HCT116 (cell line): ENCODE measurements around the gene ATN1.
"Not testable (repeated sequence)": the region's sequence is repeated elsewhere in the genome, so short reads cannot be mapped to it uniquely, and the experiment has no call there.

Source experiments
- EZH2 ChIP-seq: fragments of 200-600 bp; sonication (generic); IDR thresholded peaks from 2 replicates; pipeline ENCODE4 v1.6.1; 2017; ENCODE audit warnings: antibody characterized with exemption, mixed run types
- POLR2A ChIP-seq: IDR thresholded peaks from 2 replicates; pipeline ENCODE4 v1.7.0; 2011; ENCODE audit warnings: borderline replicate concordance; ENCODE audit not compliant: insufficient read depth, insufficient read length; ENCODE audit errors: extremely low read depth
- TCF7L2 ChIP-seq: IDR thresholded peaks from 2 replicates; pipeline ENCODE4 v1.7.0; 2011; ENCODE audit warnings: borderline replicate concordance, inconsistent platforms; ENCODE audit not compliant: insufficient read depth, insufficient read length; ENCODE audit errors: extremely low read depth
- YY1 ChIP-seq: IDR thresholded peaks from 2 replicates; pipeline ENCODE4 v1.6.1; 2011; ENCODE audit warnings: low read length, low read depth, moderate library complexity, mild to moderate bottlenecking; ENCODE audit not compliant: insufficient replicate concordance; ENCODE audit errors: extremely low read depth
- ZFX ChIP-seq: fragments of 450-650 bp; IDR thresholded peaks from 2 replicates; pipeline ENCODE4 v1.6.1; 2017
- TF ChIP-seq, protein P1 (sequence below), 3 experiments: fragments of 200-600 bp in 1 of 3; sonication (generic) in 1 of 3; IDR thresholded peaks in 2 of 3; conservative IDR thresholded peaks in 1 of 3; 2 replicates each; pipeline ENCODE4 v1.5.1; 2012 to 2017; ENCODE audit warnings: low read depth in 2 of 3, low read length in 2 of 3, antibody characterized with exemption in 1 of 3, borderline replicate concordance in 1 of 3, control low read depth in 1 of 3, mild to moderate bottlenecking in 1 of 3, mixed read lengths in 1 of 3, mixed run types in 1 of 3, moderate library complexity in 1 of 3; ENCODE audit not compliant: insufficient read depth in 1 of 3
- TF ChIP-seq, protein P2 (sequence below): IDR thresholded peaks from 2 replicates; pipeline ENCODE4 v1.6.1; 2012

DNA sequence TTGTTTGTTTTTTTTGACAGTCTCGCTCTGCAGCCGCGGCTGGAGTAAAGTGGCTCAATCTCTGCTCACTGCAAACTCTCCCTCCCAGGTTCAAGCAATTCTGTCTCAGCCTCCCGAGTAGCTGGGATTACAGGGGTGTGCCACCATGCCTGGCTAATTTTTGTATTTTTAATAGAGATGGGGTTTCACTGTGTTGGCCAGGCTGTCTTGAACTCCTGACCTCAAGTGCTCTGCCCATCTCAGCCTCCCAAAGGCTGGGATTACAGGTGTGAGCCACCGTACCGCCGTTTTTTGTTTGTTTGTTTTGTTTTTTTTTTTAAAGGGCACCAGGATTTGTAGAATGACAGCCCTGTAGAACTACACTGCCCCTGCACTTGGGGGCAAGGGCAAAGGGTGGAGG lies 39.0 kb upstream of the ATN1 start:
- TF ChIP-seq YY1, ZFX, POLR2A, TCF7L2, EZH2: not testable (repeated sequence)
- TF ChIP-seq, protein P1, sequence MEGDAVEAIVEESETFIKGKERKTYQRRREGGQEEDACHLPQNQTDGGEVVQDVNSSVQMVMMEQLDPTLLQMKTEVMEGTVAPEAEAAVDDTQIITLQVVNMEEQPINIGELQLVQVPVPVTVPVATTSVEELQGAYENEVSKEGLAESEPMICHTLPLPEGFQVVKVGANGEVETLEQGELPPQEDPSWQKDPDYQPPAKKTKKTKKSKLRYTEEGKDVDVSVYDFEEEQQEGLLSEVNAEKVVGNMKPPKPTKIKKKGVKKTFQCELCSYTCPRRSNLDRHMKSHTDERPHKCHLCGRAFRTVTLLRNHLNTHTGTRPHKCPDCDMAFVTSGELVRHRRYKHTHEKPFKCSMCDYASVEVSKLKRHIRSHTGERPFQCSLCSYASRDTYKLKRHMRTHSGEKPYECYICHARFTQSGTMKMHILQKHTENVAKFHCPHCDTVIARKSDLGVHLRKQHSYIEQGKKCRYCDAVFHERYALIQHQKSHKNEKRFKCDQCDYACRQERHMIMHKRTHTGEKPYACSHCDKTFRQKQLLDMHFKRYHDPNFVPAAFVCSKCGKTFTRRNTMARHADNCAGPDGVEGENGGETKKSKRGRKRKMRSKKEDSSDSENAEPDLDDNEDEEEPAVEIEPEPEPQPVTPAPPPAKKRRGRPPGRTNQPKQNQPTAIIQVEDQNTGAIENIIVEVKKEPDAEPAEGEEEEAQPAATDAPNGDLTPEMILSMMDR (IDR thresholded peaks at IDR 0.05 in 2 of 3, conservative IDR thresholded peaks at IDR 0.05 in 1 of 3; ENCODE audit: borderline replicate concordance in 1 of 3, insufficient read depth in 1 of 3, low read depth in 2 of 3, low read length in 2 of 3): not testable (repeated sequence)
- TF ChIP-seq, protein P2, sequence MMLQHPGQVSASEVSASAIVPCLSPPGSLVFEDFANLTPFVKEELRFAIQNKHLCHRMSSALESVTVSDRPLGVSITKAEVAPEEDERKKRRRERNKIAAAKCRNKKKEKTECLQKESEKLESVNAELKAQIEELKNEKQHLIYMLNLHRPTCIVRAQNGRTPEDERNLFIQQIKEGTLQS: not testable (repeated sequence)
